Mucosa of descending colon (tissue), 3 donors: ENCODE data around the gene SUN1. TPM values are rescaled to one million over a fixed set of nuclear protein-coding genes. Genes with fewer than 3 reads are reported as not detected.
A peak's percentile ranks its signal among the peaks of the same experiment; 100 is the strongest.
"Not testable (repeated sequence)": the region's sequence is repeated elsewhere in the genome, so short reads cannot be mapped to it uniquely, and the experiment has no call there.

Source experiments
- ATAC-seq: fragments of 200-7000 bp; cut with Tn5 transposase; one replicate; pipeline ENCODE4 v1.9.1; 2020; ENCODE audit warnings: mild to moderate bottlenecking, moderate library complexity
- DNase-seq, 3 donors: peaks; one replicate each; pipeline ENCODE4 v3.0.0-alpha.2; 2020
- H3K36me3 ChIP-seq: fragments of 200-600 bp; one replicate; pipeline ENCODE4 v1.8.0; 2021; ENCODE audit warnings: low read depth, mild to moderate bottlenecking
- H3K4me1 ChIP-seq: fragments of 200-600 bp; one replicate; pipeline ENCODE4 v1.8.0; 2021; ENCODE audit warnings: low read depth, mild to moderate bottlenecking
- H3K4me3 ChIP-seq: fragments of 200-600 bp; one replicate; pipeline ENCODE4 v1.8.0; 2021; ENCODE audit warnings: mild to moderate bottlenecking
- H3K9me3 ChIP-seq: fragments of 200-600 bp; one replicate; pipeline ENCODE4 v1.8.0; 2021; ENCODE audit warnings: mild to moderate bottlenecking
- CTCF ChIP-seq: fragments of 200-600 bp; IDR thresholded peaks from one replicate; pipeline ENCODE4 v1.8.0; 2022; ENCODE audit warnings: antibody characterized with exemption, mild to moderate bottlenecking
- intact Hi-C, 2 donors: fragments of 100-400 bp; cut with DNase I in 1 of 2; cut with micrococcal nuclease in 1 of 2; formaldehyde crosslinking; loops; one replicate each; pipeline versions ENCODE4 v1.11.0 to v1.11.1; 2022; cut with DNase I, micrococcal nuclease
- total RNA-seq, 3 donors: library from RNA; stranded (reverse); fragmentation: NEBNext Ultra II Directional in 2 of 3; extraction: Animal tissue kit (Norgen Biotek cat#: 25700) in 2 of 3; gene quantifications; one replicate each; pipeline versions ENCODE4 v1.2.1 to v1.2.4, GENCODE V29; 2021 to 2023
- donor health status: DM: no; HTN: no; CAD: no; lungs with moderate emphysema.
- donor health status: DM: no; HTN: no; CAD: no.
- donor health status: DM: no; HTN: yes; CAD: no.

The SUN1 gene
- total RNA-seq, 3 donors from 2014 or later = 151 to 179 (median 164) TPM

- Histone ChIP-seq H3K4me3 (no peak overlapping the region), H3K4me1 (peaks cover 7% of the 10 kb centered on the region), H3K9me3 (no peaks in the 10 kb centered on the region), H3K36me3 (no peaks in the 10 kb centered on the region)
- intact Hi-C loops = no loop called here
- DNase-seq = no peak
- TF ChIP-seq CTCF = no peak
- no peak for ATAC-seq
Observed at GRCh38 chr7:904847-905246, 72.6 kb downstream of the SUN1 start.

GRCh38 chr7:906776-907157, 74.5 kb downstream of the SUN1 start:
- Histone ChIP-seq H3K9me3 (no peaks in the 10 kb centered on the region), H3K36me3 (no peaks in the 10 kb centered on the region), H3K4me1 (peaks cover 5% of the 10 kb centered on the region), H3K4me3 (no peak overlapping the region)
- TF ChIP-seq CTCF = no peak
- ATAC-seq = no peak
- intact Hi-C loops = no loop called here
- no peak for DNase-seq

GRCh38 chr7:907158-907980, 75.1 kb downstream of the SUN1 start:
- peaks cover 5% of the 10 kb centered on the region for H3K4me1 ChIP-seq
- no peaks in the 10 kb centered on the region for H3K36me3 ChIP-seq
- intact Hi-C loops = no loop called here
- no peak overlapping the region for H3K4me3 ChIP-seq
- no peaks in the 10 kb centered on the region for H3K9me3 ChIP-seq
- no peak for DNase-seq
- no peak for ATAC-seq
- TF ChIP-seq CTCF = no peak

- ATAC-seq (no peak), DNase-seq (no peak)
- H3K36me3 ChIP-seq = no peaks in the 10 kb centered on the region
- intact Hi-C loops = no loop called here
- H3K4me3 ChIP-seq = no peak overlapping the region
- TF ChIP-seq CTCF = no peak
- no peaks in the 10 kb centered on the region for H3K9me3 ChIP-seq
- peaks cover 5% of the 10 kb centered on the region for H3K4me1 ChIP-seq
Observed at GRCh38 chr7:908159-908581, 75.9 kb downstream of the SUN1 start.

GRCh38 chr7:908591-909357, 76.5 kb downstream of the SUN1 start:
- H3K4me1 ChIP-seq, H3K4me3 ChIP-seq, H3K36me3 ChIP-seq, H3K9me3 ChIP-seq, intact Hi-C loops: not testable (repeated sequence)
- DNase-seq (peak; percentile 69 to 83 (median 82)), ATAC-seq (peak; percentile 77)
- TF ChIP-seq CTCF = peak; percentile 76
